Measurements from ENCODE around the gene AP2B1. TPM values are rescaled to one million over a fixed set of nuclear protein-coding genes. Genes with fewer than 3 reads are reported as not detected.

Gene AP2B1
- total RNA-seq, 3 donors from 2014 or later = 127 to 177 (median 153) TPM

- intact Hi-C loops (cut with DNase I, micrococcal nuclease) = no loop called here
- H3K4me1 ChIP-seq (ENCODE audit: low read depth) = no peaks in the 10 kb centered on the region
- DNase-seq = no peak
- H3K9me3 ChIP-seq = no peaks in the 10 kb centered on the region
- no peaks in the 10 kb centered on the region for H3K36me3 ChIP-seq (ENCODE audit: low read depth)
- ATAC-seq = no peak
- H3K4me3 ChIP-seq = no peak overlapping the region
- TF ChIP-seq, protein P1, sequence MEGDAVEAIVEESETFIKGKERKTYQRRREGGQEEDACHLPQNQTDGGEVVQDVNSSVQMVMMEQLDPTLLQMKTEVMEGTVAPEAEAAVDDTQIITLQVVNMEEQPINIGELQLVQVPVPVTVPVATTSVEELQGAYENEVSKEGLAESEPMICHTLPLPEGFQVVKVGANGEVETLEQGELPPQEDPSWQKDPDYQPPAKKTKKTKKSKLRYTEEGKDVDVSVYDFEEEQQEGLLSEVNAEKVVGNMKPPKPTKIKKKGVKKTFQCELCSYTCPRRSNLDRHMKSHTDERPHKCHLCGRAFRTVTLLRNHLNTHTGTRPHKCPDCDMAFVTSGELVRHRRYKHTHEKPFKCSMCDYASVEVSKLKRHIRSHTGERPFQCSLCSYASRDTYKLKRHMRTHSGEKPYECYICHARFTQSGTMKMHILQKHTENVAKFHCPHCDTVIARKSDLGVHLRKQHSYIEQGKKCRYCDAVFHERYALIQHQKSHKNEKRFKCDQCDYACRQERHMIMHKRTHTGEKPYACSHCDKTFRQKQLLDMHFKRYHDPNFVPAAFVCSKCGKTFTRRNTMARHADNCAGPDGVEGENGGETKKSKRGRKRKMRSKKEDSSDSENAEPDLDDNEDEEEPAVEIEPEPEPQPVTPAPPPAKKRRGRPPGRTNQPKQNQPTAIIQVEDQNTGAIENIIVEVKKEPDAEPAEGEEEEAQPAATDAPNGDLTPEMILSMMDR (IDR thresholded peaks at IDR 0.05) = no peak
These were observed 129.1 kb downstream of the AP2B1 start for GRCh38 chr17:35716173-35716572.

- Histone ChIP-seq H3K4me1 (ENCODE audit: low read depth) (no peaks in the 10 kb centered on the region), H3K4me3 (no peak overlapping the region), H3K9me3 (no peaks in the 10 kb centered on the region), H3K36me3 (ENCODE audit: low read depth) (no peaks in the 10 kb centered on the region)
- intact Hi-C loops (cut with DNase I, micrococcal nuclease) = no loop called here
- no peak for ATAC-seq
- no peak for DNase-seq
- TF ChIP-seq, protein P1 (IDR thresholded peaks at IDR 0.05) = no peak
These were observed 129.9 kb downstream of the AP2B1 start for GRCh38 chr17:35716897-35717465.

DNA sequence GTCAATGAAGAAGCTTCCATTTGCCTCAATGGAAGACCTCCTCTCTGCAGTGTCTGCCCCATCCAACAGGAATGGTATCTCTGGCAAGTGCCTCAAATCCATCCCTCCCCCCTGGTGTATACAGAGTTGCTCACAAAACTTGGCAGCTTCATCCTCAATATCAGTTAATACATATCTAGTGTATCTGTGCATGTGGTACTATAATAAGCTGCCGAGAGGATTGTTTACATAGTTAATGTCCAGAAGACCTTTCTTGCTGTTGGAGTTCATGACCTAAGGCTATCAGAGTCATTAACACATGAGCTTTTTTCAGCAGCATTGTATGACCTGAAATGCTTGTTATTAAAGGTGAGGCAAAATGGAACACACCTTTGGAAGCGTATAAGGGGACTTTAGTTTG lies 130.4 kb downstream of the AP2B1 start:
- no peak for DNase-seq

GRCh38 chr17:35723735-35724134 lies 136.6 kb downstream of the AP2B1 start:
- no peaks in the 10 kb centered on the region for H3K36me3 ChIP-seq (ENCODE audit: low read depth)
- intact Hi-C loops (cut with DNase I, micrococcal nuclease) = no loop called here

More for the DNA sequence above, 130.4 kb downstream of the AP2B1 start:
- ATAC-seq = no peak
- intact Hi-C loops (cut with DNase I, micrococcal nuclease) = no loop called here
- TF ChIP-seq, protein P1 (IDR thresholded peaks at IDR 0.05) = no peak
- H3K36me3 ChIP-seq (ENCODE audit: low read depth) = no peaks in the 10 kb centered on the region
- no peaks in the 10 kb centered on the region for H3K9me3 ChIP-seq
- H3K4me1 ChIP-seq (ENCODE audit: low read depth) = no peaks in the 10 kb centered on the region
- H3K4me3 ChIP-seq = no peak overlapping the region

GRCh38 chr17:35725058-35725457 lies 137.9 kb downstream of the AP2B1 start:
- TF ChIP-seq, protein P1 (IDR thresholded peaks at IDR 0.05) = no peak
- Histone ChIP-seq H3K9me3 (no peaks in the 10 kb centered on the region), H3K4me1 (ENCODE audit: low read depth) (no peaks in the 10 kb centered on the region), H3K36me3 (ENCODE audit: low read depth) (no peaks in the 10 kb centered on the region), H3K4me3 (no peak overlapping the region)
- intact Hi-C loops (cut with DNase I, micrococcal nuclease) = no loop called here
- DNase-seq (no peak), ATAC-seq (no peak)

More at GRCh38 chr17:35723735-35724134, 136.6 kb downstream of the AP2B1 start:
- Histone ChIP-seq H3K4me3 (no peak overlapping the region), H3K9me3 (no peaks in the 10 kb centered on the region), H3K4me1 (ENCODE audit: low read depth) (no peaks in the 10 kb centered on the region)
- TF ChIP-seq, protein P1 (IDR thresholded peaks at IDR 0.05) = no peak
- ATAC-seq (no peak), DNase-seq (no peak)

GRCh38 chr17:35725802-35726126 lies 138.6 kb downstream of the AP2B1 start:
- no peaks in the 10 kb centered on the region for H3K9me3 ChIP-seq
- no peak for DNase-seq
- intact Hi-C loops (cut with DNase I, micrococcal nuclease) = no loop called here
- H3K4me1 ChIP-seq (ENCODE audit: low read depth) = no peaks in the 10 kb centered on the region
- TF ChIP-seq, protein P1 (IDR thresholded peaks at IDR 0.05) = no peak
- ATAC-seq = no peak
- H3K4me3 ChIP-seq = no peak overlapping the region
- H3K36me3 ChIP-seq (ENCODE audit: low read depth) = no peaks in the 10 kb centered on the region

Data from mucosa of descending colon (tissue), 3 donors.